KMS-11 (cell line): ENCODE results near the gene TFAP2B.

Experiments used
- H2AFZ ChIP-seq: fragments of 200-600 bp; sonication (generic); 2 replicates; pipeline ENCODE4 v1.6.1; 2016; ENCODE audit warnings: antibody characterized with exemption, mixed run types, low read depth
- H3K27ac ChIP-seq: fragments of 200-600 bp; sonication (generic); 2 replicates; pipeline ENCODE4 v1.6.1; 2016; ENCODE audit warnings: mild to moderate bottlenecking, mixed run types
- H3K27me3 ChIP-seq: fragments of 200-600 bp; sonication (generic); 2 replicates; pipeline ENCODE4 v1.6.1; 2017; ENCODE audit warnings: mild to moderate bottlenecking, low read depth, mixed run types, moderate library complexity; ENCODE audit not compliant: insufficient read depth
- H3K36me3 ChIP-seq: fragments of 200-600 bp; sonication (generic); 2 replicates; pipeline ENCODE4 v1.6.1; 2017; ENCODE audit warnings: mild to moderate bottlenecking, mixed run types; ENCODE audit not compliant: insufficient read depth
- H3K4me1 ChIP-seq: fragments of 200-600 bp; sonication (generic); 2 replicates; pipeline ENCODE4 v1.6.1; 2016; ENCODE audit warnings: mild to moderate bottlenecking, low read depth, mixed run types; ENCODE audit not compliant: poor library complexity, severe bottlenecking
- H3K4me2 ChIP-seq: fragments of 200-600 bp; sonication (generic); 2 replicates; pipeline ENCODE4 v1.7.0; 2016; ENCODE audit warnings: mild to moderate bottlenecking, mixed run types
- H3K4me3 ChIP-seq: fragments of 200-600 bp; sonication (generic); IDR thresholded peaks from 2 replicates; pipeline ENCODE4 v1.6.1; 2017; ENCODE audit warnings: low read depth, low read length, mixed read lengths; ENCODE audit not compliant: insufficient read depth
- H3K79me2 ChIP-seq: fragments of 200-600 bp; sonication (generic); 2 replicates; pipeline ENCODE4 v1.6.1; 2016; ENCODE audit warnings: low read depth, mixed run types; ENCODE audit not compliant: insufficient read depth
- H3K9ac ChIP-seq: fragments of 200-600 bp; sonication (generic); 2 replicates; pipeline ENCODE4 v1.6.1; 2016; ENCODE audit warnings: mild to moderate bottlenecking, mixed run types
- H4K20me1 ChIP-seq: fragments of 200-600 bp; sonication (generic); 2 replicates; pipeline ENCODE4 v1.6.1; 2016; ENCODE audit warnings: mild to moderate bottlenecking, mixed run types; ENCODE audit not compliant: insufficient read depth
- TF ChIP-seq, protein P1 (sequence below): fragments of 200-600 bp; sonication (generic); conservative IDR thresholded peaks from 2 replicates; pipeline ENCODE4 v1.6.1; 2017; ENCODE audit warnings: low read depth, mild to moderate bottlenecking, antibody characterized with exemption, low read length, moderate library complexity, mixed read lengths

TFAP2B gene

DNA sequence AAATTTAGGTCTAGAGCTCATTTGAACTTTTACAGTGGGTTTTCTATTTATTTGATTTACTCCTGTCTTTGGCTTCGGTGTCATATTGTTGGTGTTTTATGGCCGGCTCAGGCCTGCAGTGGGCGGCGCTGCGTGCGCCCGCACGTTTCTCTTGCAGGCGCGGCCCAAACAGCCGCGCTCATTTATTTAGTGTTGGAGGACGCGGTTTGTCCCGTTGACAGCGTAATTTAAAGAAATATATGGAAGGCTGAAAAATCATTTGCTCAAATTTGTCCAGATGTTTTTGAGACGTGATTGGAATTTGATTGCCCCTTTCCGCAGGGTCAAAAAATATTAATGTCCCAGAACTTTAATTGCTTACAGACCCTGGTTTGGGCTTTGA lies 22.1 kb downstream of the TFAP2B start:
- no peak overlapping the region for H3K4me2 ChIP-seq
- no peak overlapping the region for H3K27ac ChIP-seq
- no peaks in the 10 kb centered on the region for H3K27me3 ChIP-seq
- TF ChIP-seq, protein P1, sequence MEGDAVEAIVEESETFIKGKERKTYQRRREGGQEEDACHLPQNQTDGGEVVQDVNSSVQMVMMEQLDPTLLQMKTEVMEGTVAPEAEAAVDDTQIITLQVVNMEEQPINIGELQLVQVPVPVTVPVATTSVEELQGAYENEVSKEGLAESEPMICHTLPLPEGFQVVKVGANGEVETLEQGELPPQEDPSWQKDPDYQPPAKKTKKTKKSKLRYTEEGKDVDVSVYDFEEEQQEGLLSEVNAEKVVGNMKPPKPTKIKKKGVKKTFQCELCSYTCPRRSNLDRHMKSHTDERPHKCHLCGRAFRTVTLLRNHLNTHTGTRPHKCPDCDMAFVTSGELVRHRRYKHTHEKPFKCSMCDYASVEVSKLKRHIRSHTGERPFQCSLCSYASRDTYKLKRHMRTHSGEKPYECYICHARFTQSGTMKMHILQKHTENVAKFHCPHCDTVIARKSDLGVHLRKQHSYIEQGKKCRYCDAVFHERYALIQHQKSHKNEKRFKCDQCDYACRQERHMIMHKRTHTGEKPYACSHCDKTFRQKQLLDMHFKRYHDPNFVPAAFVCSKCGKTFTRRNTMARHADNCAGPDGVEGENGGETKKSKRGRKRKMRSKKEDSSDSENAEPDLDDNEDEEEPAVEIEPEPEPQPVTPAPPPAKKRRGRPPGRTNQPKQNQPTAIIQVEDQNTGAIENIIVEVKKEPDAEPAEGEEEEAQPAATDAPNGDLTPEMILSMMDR: no peak
- H2AFZ ChIP-seq: no peak overlapping the region
- no peak overlapping the region for H3K9ac ChIP-seq
- no peak overlapping the region for H3K4me3 ChIP-seq
- no peaks in the 10 kb centered on the region for H3K79me2 ChIP-seq
- no peaks in the 10 kb centered on the region for H3K4me1 ChIP-seq
- H3K36me3 ChIP-seq: no peaks in the 10 kb centered on the region
- no peaks in the 10 kb centered on the region for H4K20me1 ChIP-seq

DNA sequence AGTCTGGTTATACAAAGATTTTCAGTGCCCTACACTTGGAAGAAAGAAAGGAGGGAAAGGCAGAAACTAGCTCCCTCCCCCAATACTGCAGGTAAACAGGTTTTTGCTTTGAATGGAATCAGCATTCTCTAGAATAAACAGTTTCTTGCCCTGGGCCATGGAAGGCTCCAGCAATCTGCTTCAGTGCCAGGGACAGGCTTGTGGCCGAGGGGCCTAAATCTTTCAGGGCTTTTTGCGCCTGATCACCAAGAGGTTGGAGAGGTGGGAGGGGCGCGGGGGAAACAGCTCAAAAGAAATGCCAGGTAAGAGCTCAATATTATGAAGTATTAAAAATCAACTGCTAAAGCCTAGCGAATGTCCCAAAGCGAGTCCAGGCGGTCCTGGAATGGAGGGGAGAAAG lies 23.8 kb downstream of the TFAP2B start:
- TF ChIP-seq, protein P1: no peak
- H3K27me3 ChIP-seq: no peaks in the 10 kb centered on the region

DNA sequence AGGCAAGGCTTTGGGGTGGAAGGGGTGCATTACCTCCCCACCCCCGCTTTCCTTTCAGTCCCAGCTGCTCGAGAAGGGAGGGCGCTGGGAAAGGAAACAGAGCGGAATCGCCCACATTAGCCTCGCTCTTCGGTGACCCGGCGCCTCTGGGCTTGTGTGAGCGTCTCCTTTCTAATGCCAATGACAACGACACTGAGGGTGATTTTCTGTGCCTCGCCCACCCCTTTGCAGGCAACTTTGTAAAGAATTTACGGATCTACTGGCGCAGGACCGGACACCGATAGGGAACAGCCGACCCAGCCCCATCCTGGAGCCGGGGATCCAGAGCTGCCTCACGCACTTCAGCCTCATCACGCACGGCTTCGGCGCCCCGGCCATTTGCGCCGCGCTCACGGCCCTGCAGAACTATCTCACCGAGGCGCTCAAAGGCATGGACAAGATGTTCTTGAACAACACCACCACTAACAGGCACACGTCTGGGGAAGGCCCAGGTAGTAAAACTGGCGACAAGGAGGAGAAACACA lies 24.3 kb downstream of the TFAP2B start:
- no peak overlapping the region for H3K4me3 ChIP-seq

More for the DNA sequence above, 23.8 kb downstream of the TFAP2B start:
- no peak overlapping the region for H3K4me3 ChIP-seq
- H3K79me2 ChIP-seq: no peaks in the 10 kb centered on the region
- H3K27ac ChIP-seq: no peak overlapping the region
- no peak overlapping the region for H3K9ac ChIP-seq
- H3K4me2 ChIP-seq: no peak overlapping the region
- no peak overlapping the region for H2AFZ ChIP-seq
- H4K20me1 ChIP-seq: no peaks in the 10 kb centered on the region
- H3K4me1 ChIP-seq: no peaks in the 10 kb centered on the region
- no peaks in the 10 kb centered on the region for H3K36me3 ChIP-seq

DNA sequence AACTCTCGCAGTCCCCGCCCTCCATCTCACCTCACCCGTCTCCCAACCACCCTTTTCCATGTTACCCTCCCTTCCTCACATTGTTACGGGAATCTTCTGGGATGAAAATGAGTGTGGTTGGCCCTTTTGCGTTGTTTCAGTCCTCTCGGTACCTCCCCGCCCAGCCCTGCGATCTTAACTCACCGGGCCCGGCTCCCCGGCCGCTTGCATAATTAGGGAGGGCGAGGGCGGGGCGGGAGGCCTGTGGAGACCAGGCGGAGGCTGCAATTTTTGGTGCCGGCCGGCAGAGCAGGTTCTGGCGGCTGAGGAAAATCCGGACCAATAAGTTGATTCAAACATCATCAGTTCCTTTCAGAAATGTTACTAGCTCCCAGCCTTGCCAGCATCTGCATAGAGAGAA lies 25.2 kb downstream of the TFAP2B start:
- no peaks in the 10 kb centered on the region for H3K79me2 ChIP-seq

More for the DNA sequence above, 24.3 kb downstream of the TFAP2B start:
- no peak overlapping the region for H2AFZ ChIP-seq
- TF ChIP-seq, protein P1: no peak
- H3K4me2 ChIP-seq: no peak overlapping the region
- no peaks in the 10 kb centered on the region for H3K4me1 ChIP-seq
- no peak overlapping the region for H3K27ac ChIP-seq
- H4K20me1 ChIP-seq: no peaks in the 10 kb centered on the region
- no peaks in the 10 kb centered on the region for H3K27me3 ChIP-seq
- no peaks in the 10 kb centered on the region for H3K79me2 ChIP-seq
- no peaks in the 10 kb centered on the region for H3K36me3 ChIP-seq
- no peak overlapping the region for H3K9ac ChIP-seq

More for the DNA sequence above, 25.2 kb downstream of the TFAP2B start:
- Histone ChIP-seq H2AFZ (no peak overlapping the region), H3K27ac (no peak overlapping the region), H3K27me3 (no peaks in the 10 kb centered on the region), H4K20me1 (no peaks in the 10 kb centered on the region), H3K4me3 (no peak overlapping the region), H3K4me2 (no peak overlapping the region), H3K36me3 (no peaks in the 10 kb centered on the region), H3K4me1 (no peaks in the 10 kb centered on the region), H3K9ac (no peak overlapping the region)
- TF ChIP-seq, protein P1: no peak
